ENCODE data around the gene DCDC2C.

The DCDC2C gene

DNA sequence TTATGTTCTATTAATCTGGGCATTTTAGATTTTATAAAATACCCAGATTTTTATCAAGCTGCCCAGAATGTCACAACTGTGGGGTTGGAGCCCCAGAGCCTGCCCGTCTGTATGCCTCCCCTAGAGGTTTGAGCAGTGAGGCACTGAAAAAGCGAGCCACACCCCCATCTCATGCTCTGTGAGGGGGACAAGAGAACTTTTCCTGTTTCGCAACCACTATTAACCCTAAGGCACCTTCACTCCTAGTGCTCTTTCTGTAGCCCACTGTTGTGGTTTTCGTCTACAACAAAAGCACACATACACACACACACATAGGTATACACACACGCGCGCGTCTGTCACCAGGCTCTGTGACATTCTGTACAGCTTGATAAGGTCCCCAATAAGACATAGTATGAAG is 38.0 kb downstream of the DCDC2C start (continued):
- TF ChIP-seq, protein P1, sequence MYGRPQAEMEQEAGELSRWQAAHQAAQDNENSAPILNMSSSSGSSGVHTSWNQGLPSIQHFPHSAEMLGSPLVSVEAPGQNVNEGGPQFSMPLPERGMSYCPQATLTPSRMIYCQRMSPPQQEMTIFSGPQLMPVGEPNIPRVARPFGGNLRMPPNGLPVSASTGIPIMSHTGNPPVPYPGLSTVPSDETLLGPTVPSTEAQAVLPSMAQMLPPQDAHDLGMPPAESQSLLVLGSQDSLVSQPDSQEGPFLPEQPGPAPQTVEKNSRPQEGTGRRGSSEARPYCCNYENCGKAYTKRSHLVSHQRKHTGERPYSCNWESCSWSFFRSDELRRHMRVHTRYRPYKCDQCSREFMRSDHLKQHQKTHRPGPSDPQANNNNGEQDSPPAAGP (tag by site-specific recombination; IDR thresholded peaks at IDR 0.05): no peak
- no peak for TF ChIP-seq ZNF701 (tag by site-specific recombination; IDR thresholded peaks at IDR 0.05)
- no peak for TF ChIP-seq ZNF596 (tag by site-specific recombination; IDR thresholded peaks at IDR 0.05)

DNA sequence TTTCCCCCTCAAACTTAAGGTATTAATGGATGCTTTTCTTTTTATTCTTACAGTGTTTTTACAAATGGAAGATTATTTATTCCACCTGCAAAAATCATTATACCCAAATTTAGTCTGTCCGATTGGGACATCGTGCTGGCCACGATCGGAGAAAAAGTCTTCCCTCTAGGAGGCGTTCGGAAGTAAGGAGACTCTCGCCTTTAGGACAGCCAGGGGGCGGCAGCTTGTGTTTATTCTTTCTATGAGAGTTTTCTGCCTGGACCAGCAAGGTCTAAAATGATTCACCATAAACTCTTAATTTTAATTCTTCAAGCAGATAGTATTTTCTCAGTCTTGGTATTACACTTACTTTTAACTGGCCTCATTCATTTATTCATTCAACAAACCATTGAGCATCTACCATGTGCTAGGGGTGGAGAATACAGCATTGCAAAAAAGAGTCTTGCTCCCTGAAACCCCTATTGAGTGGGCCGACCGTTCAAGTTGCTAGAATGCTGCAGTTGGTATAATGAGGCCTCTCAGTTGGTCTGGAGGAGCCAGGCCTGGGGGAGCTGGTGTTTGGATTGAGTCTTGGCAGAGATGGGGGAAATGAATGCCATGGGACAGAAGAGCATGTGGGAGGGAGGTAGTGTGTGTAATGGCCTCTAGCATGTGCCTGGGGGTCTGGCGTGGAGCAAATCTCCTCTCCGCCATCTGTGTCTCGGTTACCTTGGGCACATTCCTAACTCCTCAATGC is 38.7 kb downstream of the DCDC2C start:
- Histone ChIP-seq H3K4me3 (ENCODE audit: low read depth, low read length) (no peak overlapping the region), H3K36me3 (ENCODE audit: control insufficient read depth in 2 of 2, insufficient read depth in 1 of 2, low read length in 2 of 2) (no peaks in the 10 kb centered on the region), H3K27ac (ENCODE audit: extremely low read depth, low read depth, low read length) (no peak overlapping the region), H3K4me1 (ENCODE audit: control insufficient read depth, insufficient read depth, low read length) (no peaks in the 10 kb centered on the region), H3K9me3 (ENCODE audit: control insufficient read depth, insufficient read depth, low read depth, low read length) (no peaks in the 10 kb centered on the region)
- no peak for TF ChIP-seq ZBTB48 (tag by site-specific recombination; IDR thresholded peaks at IDR 0.05)
- no peak for TF ChIP-seq KLF1 (tag by site-specific recombination; IDR thresholded peaks at IDR 0.05)
- no peak for TF ChIP-seq YY1 (tag by site-specific recombination; IDR thresholded peaks at IDR 0.05)
- TF ChIP-seq, protein P2, sequence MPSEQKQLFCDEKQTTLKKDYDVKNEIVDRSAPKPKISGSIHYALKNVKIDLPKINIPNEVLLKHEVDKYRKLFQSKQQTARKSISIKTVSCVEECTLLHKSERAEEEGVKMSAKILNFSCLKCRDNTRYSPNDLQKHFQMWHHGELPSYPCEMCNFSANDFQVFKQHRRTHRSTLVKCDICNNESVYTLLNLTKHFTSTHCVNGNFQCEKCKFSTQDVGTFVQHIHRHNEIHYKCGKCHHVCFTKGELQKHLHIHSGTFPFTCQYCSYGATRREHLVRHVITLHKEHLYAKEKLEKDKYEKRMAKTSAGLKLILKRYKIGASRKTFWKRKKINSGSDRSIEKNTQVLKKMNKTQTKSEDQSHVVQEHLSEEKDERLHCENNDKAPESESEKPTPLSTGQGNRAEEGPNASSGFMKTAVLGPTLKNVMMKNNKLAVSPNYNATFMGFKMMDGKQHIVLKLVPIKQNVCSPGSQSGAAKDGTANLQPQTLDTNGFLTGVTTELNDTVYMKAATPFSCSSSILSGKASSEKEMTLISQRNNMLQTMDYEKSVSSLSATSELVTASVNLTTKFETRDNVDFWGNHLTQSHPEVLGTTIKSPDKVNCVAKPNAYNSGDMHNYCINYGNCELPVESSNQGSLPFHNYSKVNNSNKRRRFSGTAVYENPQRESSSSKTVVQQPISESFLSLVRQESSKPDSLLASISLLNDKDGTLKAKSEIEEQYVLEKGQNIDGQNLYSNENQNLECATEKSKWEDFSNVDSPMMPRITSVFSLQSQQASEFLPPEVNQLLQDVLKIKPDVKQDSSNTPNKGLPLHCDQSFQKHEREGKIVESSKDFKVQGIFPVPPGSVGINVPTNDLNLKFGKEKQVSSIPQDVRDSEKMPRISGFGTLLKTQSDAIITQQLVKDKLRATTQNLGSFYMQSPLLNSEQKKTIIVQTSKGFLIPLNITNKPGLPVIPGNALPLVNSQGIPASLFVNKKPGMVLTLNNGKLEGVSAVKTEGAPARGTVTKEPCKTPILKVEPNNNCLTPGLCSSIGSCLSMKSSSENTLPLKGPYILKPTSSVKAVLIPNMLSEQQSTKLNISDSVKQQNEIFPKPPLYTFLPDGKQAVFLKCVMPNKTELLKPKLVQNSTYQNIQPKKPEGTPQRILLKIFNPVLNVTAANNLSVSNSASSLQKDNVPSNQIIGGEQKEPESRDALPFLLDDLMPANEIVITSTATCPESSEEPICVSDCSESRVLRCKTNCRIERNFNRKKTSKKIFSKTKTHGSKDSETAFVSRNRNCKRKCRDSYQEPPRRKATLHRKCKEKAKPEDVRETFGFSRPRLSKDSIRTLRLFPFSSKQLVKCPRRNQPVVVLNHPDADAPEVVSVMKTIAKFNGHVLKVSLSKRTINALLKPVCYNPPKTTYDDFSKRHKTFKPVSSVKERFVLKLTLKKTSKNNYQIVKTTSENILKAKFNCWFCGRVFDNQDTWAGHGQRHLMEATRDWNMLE (tag by site-specific recombination; conservative IDR thresholded peaks at IDR 0.05; ENCODE audit: low read depth): no peak
- TF ChIP-seq, protein P3, sequence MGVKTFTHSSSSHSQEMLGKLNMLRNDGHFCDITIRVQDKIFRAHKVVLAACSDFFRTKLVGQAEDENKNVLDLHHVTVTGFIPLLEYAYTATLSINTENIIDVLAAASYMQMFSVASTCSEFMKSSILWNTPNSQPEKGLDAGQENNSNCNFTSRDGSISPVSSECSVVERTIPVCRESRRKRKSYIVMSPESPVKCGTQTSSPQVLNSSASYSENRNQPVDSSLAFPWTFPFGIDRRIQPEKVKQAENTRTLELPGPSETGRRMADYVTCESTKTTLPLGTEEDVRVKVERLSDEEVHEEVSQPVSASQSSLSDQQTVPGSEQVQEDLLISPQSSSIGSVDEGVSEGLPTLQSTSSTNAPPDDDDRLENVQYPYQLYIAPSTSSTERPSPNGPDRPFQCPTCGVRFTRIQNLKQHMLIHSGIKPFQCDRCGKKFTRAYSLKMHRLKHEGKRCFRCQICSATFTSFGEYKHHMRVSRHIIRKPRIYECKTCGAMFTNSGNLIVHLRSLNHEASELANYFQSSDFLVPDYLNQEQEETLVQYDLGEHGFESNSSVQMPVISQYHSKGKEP (tag by site-specific recombination; IDR thresholded peaks at IDR 0.05): no peak
- TF ChIP-seq, protein P4, sequence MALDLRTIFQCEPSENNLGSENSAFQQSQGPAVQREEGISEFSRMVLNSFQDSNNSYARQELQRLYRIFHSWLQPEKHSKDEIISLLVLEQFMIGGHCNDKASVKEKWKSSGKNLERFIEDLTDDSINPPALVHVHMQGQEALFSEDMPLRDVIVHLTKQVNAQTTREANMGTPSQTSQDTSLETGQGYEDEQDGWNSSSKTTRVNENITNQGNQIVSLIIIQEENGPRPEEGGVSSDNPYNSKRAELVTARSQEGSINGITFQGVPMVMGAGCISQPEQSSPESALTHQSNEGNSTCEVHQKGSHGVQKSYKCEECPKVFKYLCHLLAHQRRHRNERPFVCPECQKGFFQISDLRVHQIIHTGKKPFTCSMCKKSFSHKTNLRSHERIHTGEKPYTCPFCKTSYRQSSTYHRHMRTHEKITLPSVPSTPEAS (tag by site-specific recombination; IDR thresholded peaks at IDR 0.05): no peak
- TF ChIP-seq, protein P5, sequence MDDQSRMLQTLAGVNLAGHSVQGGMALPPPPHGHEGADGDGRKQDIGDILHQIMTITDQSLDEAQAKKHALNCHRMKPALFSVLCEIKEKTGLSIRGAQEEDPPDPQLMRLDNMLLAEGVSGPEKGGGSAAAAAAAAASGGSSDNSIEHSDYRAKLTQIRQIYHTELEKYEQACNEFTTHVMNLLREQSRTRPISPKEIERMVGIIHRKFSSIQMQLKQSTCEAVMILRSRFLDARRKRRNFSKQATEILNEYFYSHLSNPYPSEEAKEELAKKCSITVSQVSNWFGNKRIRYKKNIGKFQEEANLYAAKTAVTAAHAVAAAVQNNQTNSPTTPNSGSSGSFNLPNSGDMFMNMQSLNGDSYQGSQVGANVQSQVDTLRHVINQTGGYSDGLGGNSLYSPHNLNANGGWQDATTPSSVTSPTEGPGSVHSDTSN (CRISPR knock-in tag; IDR thresholded peaks at IDR 0.05): no peak
- no peak for TF ChIP-seq ZNF830 (tag by site-specific recombination; IDR thresholded peaks at IDR 0.05; ENCODE audit: low read depth)
- TF ChIP-seq, protein P6, sequence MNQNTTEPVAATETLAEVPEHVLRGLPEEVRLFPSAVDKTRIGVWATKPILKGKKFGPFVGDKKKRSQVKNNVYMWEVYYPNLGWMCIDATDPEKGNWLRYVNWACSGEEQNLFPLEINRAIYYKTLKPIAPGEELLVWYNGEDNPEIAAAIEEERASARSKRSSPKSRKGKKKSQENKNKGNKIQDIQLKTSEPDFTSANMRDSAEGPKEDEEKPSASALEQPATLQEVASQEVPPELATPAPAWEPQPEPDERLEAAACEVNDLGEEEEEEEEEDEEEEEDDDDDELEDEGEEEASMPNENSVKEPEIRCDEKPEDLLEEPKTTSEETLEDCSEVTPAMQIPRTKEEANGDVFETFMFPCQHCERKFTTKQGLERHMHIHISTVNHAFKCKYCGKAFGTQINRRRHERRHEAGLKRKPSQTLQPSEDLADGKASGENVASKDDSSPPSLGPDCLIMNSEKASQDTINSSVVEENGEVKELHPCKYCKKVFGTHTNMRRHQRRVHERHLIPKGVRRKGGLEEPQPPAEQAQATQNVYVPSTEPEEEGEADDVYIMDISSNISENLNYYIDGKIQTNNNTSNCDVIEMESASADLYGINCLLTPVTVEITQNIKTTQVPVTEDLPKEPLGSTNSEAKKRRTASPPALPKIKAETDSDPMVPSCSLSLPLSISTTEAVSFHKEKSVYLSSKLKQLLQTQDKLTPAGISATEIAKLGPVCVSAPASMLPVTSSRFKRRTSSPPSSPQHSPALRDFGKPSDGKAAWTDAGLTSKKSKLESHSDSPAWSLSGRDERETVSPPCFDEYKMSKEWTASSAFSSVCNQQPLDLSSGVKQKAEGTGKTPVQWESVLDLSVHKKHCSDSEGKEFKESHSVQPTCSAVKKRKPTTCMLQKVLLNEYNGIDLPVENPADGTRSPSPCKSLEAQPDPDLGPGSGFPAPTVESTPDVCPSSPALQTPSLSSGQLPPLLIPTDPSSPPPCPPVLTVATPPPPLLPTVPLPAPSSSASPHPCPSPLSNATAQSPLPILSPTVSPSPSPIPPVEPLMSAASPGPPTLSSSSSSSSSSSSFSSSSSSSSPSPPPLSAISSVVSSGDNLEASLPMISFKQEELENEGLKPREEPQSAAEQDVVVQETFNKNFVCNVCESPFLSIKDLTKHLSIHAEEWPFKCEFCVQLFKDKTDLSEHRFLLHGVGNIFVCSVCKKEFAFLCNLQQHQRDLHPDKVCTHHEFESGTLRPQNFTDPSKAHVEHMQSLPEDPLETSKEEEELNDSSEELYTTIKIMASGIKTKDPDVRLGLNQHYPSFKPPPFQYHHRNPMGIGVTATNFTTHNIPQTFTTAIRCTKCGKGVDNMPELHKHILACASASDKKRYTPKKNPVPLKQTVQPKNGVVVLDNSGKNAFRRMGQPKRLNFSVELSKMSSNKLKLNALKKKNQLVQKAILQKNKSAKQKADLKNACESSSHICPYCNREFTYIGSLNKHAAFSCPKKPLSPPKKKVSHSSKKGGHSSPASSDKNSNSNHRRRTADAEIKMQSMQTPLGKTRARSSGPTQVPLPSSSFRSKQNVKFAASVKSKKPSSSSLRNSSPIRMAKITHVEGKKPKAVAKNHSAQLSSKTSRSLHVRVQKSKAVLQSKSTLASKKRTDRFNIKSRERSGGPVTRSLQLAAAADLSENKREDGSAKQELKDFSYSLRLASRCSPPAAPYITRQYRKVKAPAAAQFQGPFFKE (tag by site-specific recombination; IDR thresholded peaks at IDR 0.05; ENCODE audit: borderline replicate concordance): no peak
- TF ChIP-seq, protein P7, sequence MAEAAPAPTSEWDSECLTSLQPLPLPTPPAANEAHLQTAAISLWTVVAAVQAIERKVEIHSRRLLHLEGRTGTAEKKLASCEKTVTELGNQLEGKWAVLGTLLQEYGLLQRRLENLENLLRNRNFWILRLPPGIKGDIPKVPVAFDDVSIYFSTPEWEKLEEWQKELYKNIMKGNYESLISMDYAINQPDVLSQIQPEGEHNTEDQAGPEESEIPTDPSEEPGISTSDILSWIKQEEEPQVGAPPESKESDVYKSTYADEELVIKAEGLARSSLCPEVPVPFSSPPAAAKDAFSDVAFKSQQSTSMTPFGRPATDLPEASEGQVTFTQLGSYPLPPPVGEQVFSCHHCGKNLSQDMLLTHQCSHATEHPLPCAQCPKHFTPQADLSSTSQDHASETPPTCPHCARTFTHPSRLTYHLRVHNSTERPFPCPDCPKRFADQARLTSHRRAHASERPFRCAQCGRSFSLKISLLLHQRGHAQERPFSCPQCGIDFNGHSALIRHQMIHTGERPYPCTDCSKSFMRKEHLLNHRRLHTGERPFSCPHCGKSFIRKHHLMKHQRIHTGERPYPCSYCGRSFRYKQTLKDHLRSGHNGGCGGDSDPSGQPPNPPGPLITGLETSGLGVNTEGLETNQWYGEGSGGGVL (tag by site-specific recombination; IDR thresholded peaks at IDR 0.05): no peak
- no peak for TF ChIP-seq ZNF138 (tag by site-specific recombination; IDR thresholded peaks at IDR 0.05; ENCODE audit: borderline replicate concordance)
- no peak for TF ChIP-seq ZFP37 (tag by site-specific recombination; IDR thresholded peaks at IDR 0.05)
- ChIA-PET CTCF (no interaction called here), POLR2A (no interaction called here)

Data from HEK293 (cell line).